WTC11 (cell line): ENCODE data around the gene EIF5A. TPM values are rescaled to one million over a fixed set of nuclear protein-coding genes. Genes with fewer than 3 reads are reported as not detected.

Experiments
- ATAC-seq: fragments of 200-7000 bp; cut with Tn5 transposase; 2 replicates; pipeline ENCODE4 v1.10.0; 2021; ENCODE audit warnings: mild to moderate bottlenecking, moderate library complexity
- CTCF ChIA-PET: fragments of 300-600 bp; sonication (Branson Sonifier 250); formaldehyde crosslinking; loops from one replicate; lab custom pipeline; 2021; ENCODE audit warnings: antibody characterized with exemption; lab: Charles Lee
- POLR2A ChIA-PET: fragments of 350-600 bp; sonication (Branson Sonifier 250); formaldehyde crosslinking; loops from one replicate; lab custom pipeline; 2021; ENCODE audit warnings: antibody characterized with exemption; lab: Charles Lee
- DNase-seq: peaks from one replicate; pipeline ENCODE4 v3.0.0; 2021; ENCODE audit warnings: low spot score
- H3K27ac Mint-ChIP-seq: 2 replicates; pipeline ENCODE4 v1.8.0; 2021; ENCODE audit warnings: mixed read lengths
- H3K27me3 Mint-ChIP-seq: 2 replicates; pipeline ENCODE4 v1.8.0; 2021; ENCODE audit warnings: low read depth, mild to moderate bottlenecking, moderate library complexity, mixed read lengths
- H3K36me3 Mint-ChIP-seq: 2 replicates; pipeline ENCODE4 v1.8.0; 2021; ENCODE audit warnings: mixed read lengths
- H3K4me1 Mint-ChIP-seq: 2 replicates; pipeline ENCODE4 v1.8.0; 2022; ENCODE audit warnings: mixed read lengths
- H3K4me3 Mint-ChIP-seq: 2 replicates; pipeline ENCODE4 v1.8.0; 2021; ENCODE audit warnings: mild to moderate bottlenecking, moderate library complexity, mixed read lengths
- H3K9me3 Mint-ChIP-seq: 2 replicates; pipeline ENCODE4 v1.8.0; 2021; ENCODE audit warnings: mixed read lengths
- ATF1 ChIP-seq: sonication (generic); formaldehyde crosslinking; IDR thresholded peaks from 2 replicates; pipeline ENCODE4 v1.8.1; 2023; ENCODE audit warnings: mild to moderate bottlenecking, moderate library complexity, missing genetic modification reagents
- CREB1 ChIP-seq: sonication (generic); formaldehyde crosslinking; IDR thresholded peaks from 2 replicates; pipeline ENCODE4 v1.8.0; 2023; ENCODE audit warnings: mild to moderate bottlenecking, missing genetic modification reagents
- MAX ChIP-seq: sonication (generic); formaldehyde crosslinking; IDR thresholded peaks from 2 replicates; pipeline ENCODE4 v1.8.0; 2022; ENCODE audit warnings: mild to moderate bottlenecking, missing genetic modification reagents
- NFE2L1 ChIP-seq: sonication (generic); formaldehyde crosslinking; IDR thresholded peaks from 2 replicates; pipeline ENCODE4 v1.8.1; 2023; ENCODE audit warnings: missing genetic modification reagents
- NR2C2 ChIP-seq: sonication (generic); formaldehyde crosslinking; IDR thresholded peaks from 2 replicates; pipeline ENCODE4 v1.8.0; 2022; ENCODE audit warnings: mild to moderate bottlenecking, missing genetic modification reagents
- OVOL2 ChIP-seq: fragments of 250-450 bp; sonication (Bioruptor Pico); IDR thresholded peaks from 2 replicates; pipeline ENCODE4 v1.9.0; 2021; ENCODE audit warnings: mild to moderate bottlenecking, borderline replicate concordance
- PRRX2 ChIP-seq: fragments of 250-450 bp; sonication (Bioruptor Pico); IDR thresholded peaks from 2 replicates; pipeline ENCODE4 v1.8.0; 2021; ENCODE audit warnings: mild to moderate bottlenecking
- SMAD4 ChIP-seq: sonication (generic); formaldehyde crosslinking; IDR thresholded peaks from 2 replicates; pipeline ENCODE4 v1.8.0; 2022; ENCODE audit warnings: mild to moderate bottlenecking, missing genetic modification reagents
- SOX15 ChIP-seq: fragments of 250-450 bp; sonication (Bioruptor Pico); IDR thresholded peaks from 2 replicates; pipeline ENCODE4 v1.9.0; 2021; ENCODE audit warnings: mild to moderate bottlenecking
- USF1 ChIP-seq: sonication (generic); formaldehyde crosslinking; IDR thresholded peaks from 2 replicates; pipeline ENCODE4 v1.8.0; 2022; ENCODE audit warnings: mild to moderate bottlenecking, missing genetic modification reagents
- ZNF281 ChIP-seq: sonication (generic); formaldehyde crosslinking; IDR thresholded peaks from 2 replicates; pipeline ENCODE4 v1.8.0; 2023; ENCODE audit warnings: mild to moderate bottlenecking, missing genetic modification reagents
- ZNF317 ChIP-seq: sonication (generic); formaldehyde crosslinking; IDR thresholded peaks from 2 replicates; pipeline ENCODE4 v1.8.1; 2023; ENCODE audit warnings: low read depth, mild to moderate bottlenecking, moderate library complexity, missing genetic modification reagents, borderline replicate concordance
- total RNA-seq: library from RNA; stranded (reverse); gene quantifications from 3 replicates; pipeline ENCODE4 v1.2.3, GENCODE V29; 2021
- TF ChIP-seq, protein P1 (sequence below): fragments of 200-600 bp; IDR thresholded peaks from 2 replicates; pipeline ENCODE4 v1.8.0; 2022; ENCODE audit warnings: antibody characterized with exemption
- TF ChIP-seq, protein P2 (sequence below): sonication (generic); formaldehyde crosslinking; conservative IDR thresholded peaks from 2 replicates; pipeline ENCODE4 v1.8.1; 2023; ENCODE audit warnings: mild to moderate bottlenecking, low read depth, missing genetic modification reagents, moderate library complexity
- TF ChIP-seq, protein P3 (sequence below): sonication (generic); formaldehyde crosslinking; conservative IDR thresholded peaks from 2 replicates; pipeline ENCODE4 v1.8.1; 2022; ENCODE audit warnings: mild to moderate bottlenecking, missing genetic modification reagents
- TF ChIP-seq, protein P4 (sequence below): sonication (generic); formaldehyde crosslinking; IDR thresholded peaks from 2 replicates; pipeline ENCODE4 v1.8.1; 2022; ENCODE audit warnings: mild to moderate bottlenecking, missing genetic modification reagents, moderate library complexity, borderline replicate concordance

The EIF5A gene
- total RNA-seq, 1 experiment from 2014 or later, result 1,021 TPM

DNA sequence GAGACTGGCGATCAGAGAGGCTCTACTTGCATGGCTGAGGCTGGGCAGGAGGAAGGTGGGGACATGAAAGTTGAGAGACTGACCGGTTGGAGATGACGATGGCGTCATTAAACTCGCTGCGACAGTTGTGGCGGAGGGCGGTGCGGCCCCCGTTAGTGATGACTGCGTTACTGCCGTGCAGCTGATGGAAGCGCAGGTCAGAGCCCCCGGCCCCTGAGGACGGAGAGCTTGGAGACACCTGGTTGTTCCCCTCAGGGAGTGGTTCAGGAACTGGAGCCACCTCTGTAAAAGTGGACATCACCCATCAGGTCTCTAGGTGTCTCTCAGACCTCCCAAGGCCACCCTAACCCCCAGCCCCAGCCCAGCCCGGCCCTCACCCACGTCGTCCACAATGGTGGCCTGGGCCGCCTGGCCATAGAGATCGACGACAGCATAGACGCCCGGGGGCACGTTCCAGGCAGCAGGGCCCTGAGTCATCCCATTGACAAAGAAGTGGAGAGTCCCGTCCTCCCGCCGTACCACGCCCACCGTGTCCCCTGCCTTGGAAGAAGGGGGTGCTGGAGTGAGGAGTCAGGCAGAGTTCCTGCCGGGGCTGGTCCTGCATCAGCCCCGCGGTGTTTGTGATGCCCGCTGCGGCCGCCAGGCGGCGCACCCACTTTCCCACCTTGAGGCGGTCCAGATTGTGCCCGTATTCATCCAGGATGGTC, 16.5 kb downstream of the EIF5A start:
- TF ChIP-seq, protein P1, sequence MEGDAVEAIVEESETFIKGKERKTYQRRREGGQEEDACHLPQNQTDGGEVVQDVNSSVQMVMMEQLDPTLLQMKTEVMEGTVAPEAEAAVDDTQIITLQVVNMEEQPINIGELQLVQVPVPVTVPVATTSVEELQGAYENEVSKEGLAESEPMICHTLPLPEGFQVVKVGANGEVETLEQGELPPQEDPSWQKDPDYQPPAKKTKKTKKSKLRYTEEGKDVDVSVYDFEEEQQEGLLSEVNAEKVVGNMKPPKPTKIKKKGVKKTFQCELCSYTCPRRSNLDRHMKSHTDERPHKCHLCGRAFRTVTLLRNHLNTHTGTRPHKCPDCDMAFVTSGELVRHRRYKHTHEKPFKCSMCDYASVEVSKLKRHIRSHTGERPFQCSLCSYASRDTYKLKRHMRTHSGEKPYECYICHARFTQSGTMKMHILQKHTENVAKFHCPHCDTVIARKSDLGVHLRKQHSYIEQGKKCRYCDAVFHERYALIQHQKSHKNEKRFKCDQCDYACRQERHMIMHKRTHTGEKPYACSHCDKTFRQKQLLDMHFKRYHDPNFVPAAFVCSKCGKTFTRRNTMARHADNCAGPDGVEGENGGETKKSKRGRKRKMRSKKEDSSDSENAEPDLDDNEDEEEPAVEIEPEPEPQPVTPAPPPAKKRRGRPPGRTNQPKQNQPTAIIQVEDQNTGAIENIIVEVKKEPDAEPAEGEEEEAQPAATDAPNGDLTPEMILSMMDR, result peak; percentile 98
- no peak for TF ChIP-seq ZNF317
- TF ChIP-seq NFE2L1, result no peak
- no peak for TF ChIP-seq CREB1 (CRISPR knock-in tag)
- TF ChIP-seq MAX (CRISPR knock-in tag), result 0 out of 2 replicates have a peak, but pooled peaks have one; percentile 19
- 0 out of 2 replicates have a peak, but pooled peaks have one; percentile 33 for TF ChIP-seq PRRX2 (CRISPR knock-in tag)
- TF ChIP-seq, protein P2, sequence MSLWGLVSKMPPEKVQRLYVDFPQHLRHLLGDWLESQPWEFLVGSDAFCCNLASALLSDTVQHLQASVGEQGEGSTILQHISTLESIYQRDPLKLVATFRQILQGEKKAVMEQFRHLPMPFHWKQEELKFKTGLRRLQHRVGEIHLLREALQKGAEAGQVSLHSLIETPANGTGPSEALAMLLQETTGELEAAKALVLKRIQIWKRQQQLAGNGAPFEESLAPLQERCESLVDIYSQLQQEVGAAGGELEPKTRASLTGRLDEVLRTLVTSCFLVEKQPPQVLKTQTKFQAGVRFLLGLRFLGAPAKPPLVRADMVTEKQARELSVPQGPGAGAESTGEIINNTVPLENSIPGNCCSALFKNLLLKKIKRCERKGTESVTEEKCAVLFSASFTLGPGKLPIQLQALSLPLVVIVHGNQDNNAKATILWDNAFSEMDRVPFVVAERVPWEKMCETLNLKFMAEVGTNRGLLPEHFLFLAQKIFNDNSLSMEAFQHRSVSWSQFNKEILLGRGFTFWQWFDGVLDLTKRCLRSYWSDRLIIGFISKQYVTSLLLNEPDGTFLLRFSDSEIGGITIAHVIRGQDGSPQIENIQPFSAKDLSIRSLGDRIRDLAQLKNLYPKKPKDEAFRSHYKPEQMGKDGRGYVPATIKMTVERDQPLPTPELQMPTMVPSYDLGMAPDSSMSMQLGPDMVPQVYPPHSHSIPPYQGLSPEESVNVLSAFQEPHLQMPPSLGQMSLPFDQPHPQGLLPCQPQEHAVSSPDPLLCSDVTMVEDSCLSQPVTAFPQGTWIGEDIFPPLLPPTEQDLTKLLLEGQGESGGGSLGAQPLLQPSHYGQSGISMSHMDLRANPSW, result no peak
- no peak for TF ChIP-seq OVOL2 (CRISPR knock-in tag)
- TF ChIP-seq SMAD4, result no peak
- TF ChIP-seq NR2C2, result no peak
- no peak for TF ChIP-seq ATF1
- no peak for TF ChIP-seq SOX15 (CRISPR knock-in tag)
- TF ChIP-seq ZNF281 (CRISPR knock-in tag), result no peak
- TF ChIP-seq, protein P3, sequence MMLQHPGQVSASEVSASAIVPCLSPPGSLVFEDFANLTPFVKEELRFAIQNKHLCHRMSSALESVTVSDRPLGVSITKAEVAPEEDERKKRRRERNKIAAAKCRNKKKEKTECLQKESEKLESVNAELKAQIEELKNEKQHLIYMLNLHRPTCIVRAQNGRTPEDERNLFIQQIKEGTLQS (CRISPR knock-in tag), result no peak
- TF ChIP-seq USF1 (CRISPR knock-in tag), result no peak
- TF ChIP-seq, protein P4, sequence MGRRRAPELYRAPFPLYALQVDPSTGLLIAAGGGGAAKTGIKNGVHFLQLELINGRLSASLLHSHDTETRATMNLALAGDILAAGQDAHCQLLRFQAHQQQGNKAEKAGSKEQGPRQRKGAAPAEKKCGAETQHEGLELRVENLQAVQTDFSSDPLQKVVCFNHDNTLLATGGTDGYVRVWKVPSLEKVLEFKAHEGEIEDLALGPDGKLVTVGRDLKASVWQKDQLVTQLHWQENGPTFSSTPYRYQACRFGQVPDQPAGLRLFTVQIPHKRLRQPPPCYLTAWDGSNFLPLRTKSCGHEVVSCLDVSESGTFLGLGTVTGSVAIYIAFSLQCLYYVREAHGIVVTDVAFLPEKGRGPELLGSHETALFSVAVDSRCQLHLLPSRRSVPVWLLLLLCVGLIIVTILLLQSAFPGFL, result no peak
- ATAC-seq (peak; percentile 85), DNase-seq (peak; percentile 92)
- Mint-ChIP-seq H3K4me3 (no peak overlapping the region), H3K27me3 (no peaks in the 10 kb centered on the region), H3K27ac (no peak overlapping the region), H3K36me3 (peaks cover 44% of the 10 kb centered on the region), H3K4me1 (peaks cover 11% of the 10 kb centered on the region), H3K9me3 (no peaks in the 10 kb centered on the region)
- ChIA-PET POLR2A (interaction anchor here (0.6 to 1.4 kb wide), 2 partner anchors 20 to 327 kb away, joined by 3 read pairs; no protein-coding TSS in a partner anchor), CTCF (interaction anchor here (0.8 to 1.7 kb wide), 3 partner anchors 12 to 236 kb away, joined by 3 to 12 read pairs (median 5); partner anchors contain the start of gene ACAP1)
